CD4-positive, CD25-positive, alpha-beta regulatory T cell (primary cell): Measurements from ENCODE around the gene TPM3. TPM values are rescaled to one million over a fixed set of nuclear protein-coding genes. Genes with fewer than 3 reads are reported as not detected.

Experiments used
- ATAC-seq, 2 donors: fragments of 150-1000 bp; cut with Tn5 transposase; one replicate each; pipeline ENCODE4 v1.10.0; 2021; ENCODE audit warnings: low read depth in 2 of 2, moderate number of reproducible peaks in 2 of 2, moderate library complexity in 1 of 2
- DNase-seq, 3 donors: peaks; one replicate each; pipeline versions ENCODE4 v3.0.0 to v3.0.0-alpha.2; 2012 to 2022; ENCODE audit warnings: mixed read lengths in 1 of 3
- H3K27ac ChIP-seq: one replicate; pipeline ENCODE4 v1.7.0; 2013; ENCODE audit warnings: mild to moderate bottlenecking, low read length; ENCODE audit not compliant: insufficient read depth, poor library complexity, severe bottlenecking
- H3K27me3 ChIP-seq: one replicate; pipeline ENCODE4 v1.7.0; 2013; ENCODE audit warnings: low read length; ENCODE audit not compliant: control insufficient read depth, insufficient read depth
- H3K36me3 ChIP-seq: one replicate; pipeline ENCODE4 v1.7.0; 2013; ENCODE audit warnings: mild to moderate bottlenecking, low read length, moderate library complexity; ENCODE audit not compliant: control insufficient read depth, insufficient read depth
- H3K4me1 ChIP-seq: 2 replicates; pipeline ENCODE4 v1.7.0; 2013; ENCODE audit warnings: mild to moderate bottlenecking, low read length; ENCODE audit not compliant: insufficient read depth, control insufficient read depth, poor library complexity, severe bottlenecking
- H3K4me3 ChIP-seq: one replicate; pipeline ENCODE4 v1.7.0; 2013; ENCODE audit warnings: low read depth, mild to moderate bottlenecking, low read length, moderate library complexity
- H3K9me3 ChIP-seq, 2 experiments: 1 replicate in 1 of 2; 2 replicates in 1 of 2; pipeline ENCODE4 v1.7.0; 2013; ENCODE audit warnings: low read length in 2 of 2, mild to moderate bottlenecking in 1 of 2, moderate library complexity in 1 of 2; ENCODE audit not compliant: control insufficient read depth in 2 of 2
- H3K27ac Mint-ChIP-seq, 3 donors: one replicate each; pipeline ENCODE4 v1.8.0; 2020 to 2022; ENCODE audit warnings: mild to moderate bottlenecking in 3 of 3, mixed read lengths in 3 of 3, moderate library complexity in 2 of 3
- H3K27me3 Mint-ChIP-seq: one replicate; pipeline ENCODE4 v1.8.0; 2022; ENCODE audit warnings: mild to moderate bottlenecking, mixed read lengths
- H3K36me3 Mint-ChIP-seq: one replicate; pipeline ENCODE4 v1.8.0; 2020; ENCODE audit warnings: mixed read lengths
- H3K4me1 Mint-ChIP-seq, 4 donors: one replicate each; pipeline ENCODE4 v1.8.0; 2020 to 2022; ENCODE audit warnings: mixed read lengths in 4 of 4, mild to moderate bottlenecking in 1 of 4
- H3K4me3 Mint-ChIP-seq, 4 donors: one replicate each; pipeline ENCODE4 v1.8.0; 2020 to 2022; ENCODE audit warnings: mild to moderate bottlenecking in 4 of 4, mixed read lengths in 4 of 4, moderate library complexity in 3 of 4
- H3K9me3 Mint-ChIP-seq, 7 donors: one replicate each; pipeline ENCODE4 v1.8.0; 2020 to 2022; ENCODE audit warnings: mixed read lengths in 7 of 7, mild to moderate bottlenecking in 3 of 7, moderate library complexity in 2 of 7
- polyA plus RNA-seq, 4 donors: library from polyadenylated mRNA; unstranded; fragments of 300-500 nt; fragmentation: Illumina TruSeq; gene quantifications; one replicate each; pipeline ENCODE4 v1.2.3, GENCODE V29; 2021
- total RNA-seq: library from RNA; stranded (reverse); gene quantifications from one replicate; pipeline ENCODE4 v1.2.3, GENCODE V29; 2022

TPM3 gene
- total and polyA plus RNA-seq, 5 donors from 2014 or later, result 412 to 1,027 (median 807) TPM

GRCh38 chr1:154220071-154220969 lies 28.4 kb upstream of the TPM3 start, which contains the start of gene UBAP2L:
UBAP2L (plus strand) TSS chr1:154220955; CDS start chr1:154225124, 4,169 bp downstream.
- peak within 1 kb of the TSS; percentile 99 to 100 (median 99) for H3K27ac Mint-ChIP-seq
- H3K4me3 Mint-ChIP-seq, result peak within 1 kb of the TSS; percentile 91 to 99 (median 96)
- peaks cover 0 to 3% (median 0%) of the 10 kb centered on the region in 7 donors for H3K9me3 Mint-ChIP-seq
- ATAC-seq (peak; percentile 92), DNase-seq (peak; percentile 99 to 100 (median 99))
- H3K9me3 ChIP-seq, result no peaks in the 10 kb centered on the region
- H3K27ac ChIP-seq, result peak within 1 kb of the TSS; percentile 99
- peak within 1 kb of the TSS; percentile 91 for H3K4me3 ChIP-seq
- H3K27me3 ChIP-seq, result no peaks in the 10 kb centered on the region
- peaks cover 58% of the 10 kb centered on the region for H3K4me1 ChIP-seq
- H3K36me3 Mint-ChIP-seq, result peaks cover 22% of the 10 kb centered on the region
- H3K27me3 Mint-ChIP-seq, result no peaks in the 10 kb centered on the region
- H3K4me1 Mint-ChIP-seq, result peaks cover 45 to 80% (median 58%) of the 10 kb centered on the region in 4 donors
- H3K36me3 ChIP-seq, result peaks cover 30% of the 10 kb centered on the region

- peaks cover 0 to 3% (median 0%) of the 10 kb centered on the region in 7 donors for H3K9me3 Mint-ChIP-seq
- peak overlapping the region; percentile 91 to 99 (median 94) for H3K4me3 Mint-ChIP-seq
- no peaks in the 10 kb centered on the region for H3K27me3 Mint-ChIP-seq
- peaks cover 41 to 72% (median 51%) of the 10 kb centered on the region in 4 donors for H3K4me1 Mint-ChIP-seq
- H3K27me3 ChIP-seq, result no peaks in the 10 kb centered on the region
- peak overlapping the region; percentile 88 for H3K4me3 ChIP-seq
- H3K36me3 ChIP-seq, result peaks cover 25% of the 10 kb centered on the region
- DNase-seq (peak in 1 of 3 donors; percentile 15), ATAC-seq (no peak)
- peaks cover 53% of the 10 kb centered on the region for H3K4me1 ChIP-seq
- peak overlapping the region; percentile 99 for H3K27ac ChIP-seq
- H3K27ac Mint-ChIP-seq, result peak overlapping the region; percentile 99 to 100 (median 99)
- no peaks in the 10 kb centered on the region for H3K9me3 ChIP-seq
- H3K36me3 Mint-ChIP-seq, result peaks cover 16% of the 10 kb centered on the region
Measured at GRCh38 chr1:154219541-154219940, 27.6 kb upstream of the TPM3 start.

- Mint-ChIP-seq H3K27ac (peak overlapping the region in 2 of 3 donors; percentile 60 to 100), H3K27me3 (no peaks in the 10 kb centered on the region), H3K9me3 (peaks cover 0 to 3% (median 0%) of the 10 kb centered on the region in 7 donors), H3K4me3 (peak overlapping the region; percentile 91 to 99 (median 94)), H3K4me1 (peaks cover 31 to 64% (median 47%) of the 10 kb centered on the region in 4 donors), H3K36me3 (peaks cover 18% of the 10 kb centered on the region)
- H3K4me1 ChIP-seq, result peaks cover 47% of the 10 kb centered on the region
- H3K27me3 ChIP-seq, result no peaks in the 10 kb centered on the region
- ATAC-seq (no peak), DNase-seq (no peak)
- H3K9me3 ChIP-seq, result no peaks in the 10 kb centered on the region
- H3K36me3 ChIP-seq, result peaks cover 35% of the 10 kb centered on the region
- peak overlapping the region; percentile 88 for H3K4me3 ChIP-seq
- peak overlapping the region; percentile 99 for H3K27ac ChIP-seq
Measured at GRCh38 chr1:154218545-154218944, 26.6 kb upstream of the TPM3 start.

- Histone ChIP-seq H3K36me3 (peaks cover 68% of the 10 kb centered on the region), H3K4me3 (no peak overlapping the region), H3K27ac (no peak overlapping the region), H3K9me3 (no peaks in the 10 kb centered on the region), H3K4me1 (peaks cover 6% of the 10 kb centered on the region), H3K27me3 (no peaks in the 10 kb centered on the region)
- H3K9me3 Mint-ChIP-seq, result no peaks in the 10 kb centered on the region
- H3K27ac Mint-ChIP-seq, result no peak overlapping the region
- DNase-seq (no peak), ATAC-seq (no peak)
- H3K4me1 Mint-ChIP-seq, result peaks cover 0 to 25% (median 19%) of the 10 kb centered on the region in 4 donors
- peaks cover 30% of the 10 kb centered on the region for H3K36me3 Mint-ChIP-seq
- no peak overlapping the region for H3K4me3 Mint-ChIP-seq
- H3K27me3 Mint-ChIP-seq, result no peaks in the 10 kb centered on the region
Measured at GRCh38 chr1:154213274-154213673, 21.4 kb upstream of the TPM3 start.

- H3K4me3 Mint-ChIP-seq, result no peak overlapping the region
- no peak for DNase-seq
- Histone ChIP-seq H3K9me3 (no peaks in the 10 kb centered on the region), H3K27ac (no peak overlapping the region), H3K36me3 (peaks cover 67% of the 10 kb centered on the region), H3K4me3 (no peak overlapping the region), H3K4me1 (no peaks in the 10 kb centered on the region), H3K27me3 (no peaks in the 10 kb centered on the region)
- H3K27ac Mint-ChIP-seq, result peak overlapping the region in 2 of 3 donors; percentile 13 to 18
- no peak for ATAC-seq
- H3K4me1 Mint-ChIP-seq, result peaks cover 0 to 19% (median 11%) of the 10 kb centered on the region in 4 donors
- H3K36me3 Mint-ChIP-seq, result peaks cover 26% of the 10 kb centered on the region
- no peaks in the 10 kb centered on the region for H3K27me3 Mint-ChIP-seq
- H3K9me3 Mint-ChIP-seq, result no peaks in the 10 kb centered on the region
Measured at GRCh38 chr1:154212083-154212482, 20.2 kb upstream of the TPM3 start.

GRCh38 chr1:154208677-154209388 lies 16.9 kb upstream of the TPM3 start:
- H3K36me3 Mint-ChIP-seq, result peaks cover 38% of the 10 kb centered on the region

GRCh38 chr1:154207262-154207661 lies 15.4 kb upstream of the TPM3 start:
- H3K4me3 ChIP-seq, result no peak overlapping the region
- H3K9me3 ChIP-seq, result no peaks in the 10 kb centered on the region
- no peak overlapping the region for H3K4me3 Mint-ChIP-seq
- H3K27ac Mint-ChIP-seq, result no peak overlapping the region
- no peaks in the 10 kb centered on the region for H3K27me3 Mint-ChIP-seq
- no peak overlapping the region for H3K27ac ChIP-seq
- H3K27me3 ChIP-seq, result no peaks in the 10 kb centered on the region
- H3K4me1 Mint-ChIP-seq, result peaks cover 0 to 10% (median 6%) of the 10 kb centered on the region in 4 donors
- no peaks in the 10 kb centered on the region for H3K4me1 ChIP-seq
- H3K9me3 Mint-ChIP-seq, result no peaks in the 10 kb centered on the region
- no peak for DNase-seq
- no peak for ATAC-seq
- peaks cover 49% of the 10 kb centered on the region for H3K36me3 ChIP-seq
- peaks cover 32% of the 10 kb centered on the region for H3K36me3 Mint-ChIP-seq

More at GRCh38 chr1:154208677-154209388, 16.9 kb upstream of the TPM3 start:
- H3K27ac ChIP-seq, result no peak overlapping the region
- Mint-ChIP-seq H3K27me3 (no peaks in the 10 kb centered on the region), H3K9me3 (no peaks in the 10 kb centered on the region), H3K4me1 (peaks cover 0 to 16% (median 8%) of the 10 kb centered on the region in 4 donors), H3K27ac (peak overlapping the region in 1 of 3 donors; percentile 66), H3K4me3 (no peak overlapping the region)
- peaks cover 65% of the 10 kb centered on the region for H3K36me3 ChIP-seq
- no peak for DNase-seq
- H3K27me3 ChIP-seq, result no peaks in the 10 kb centered on the region
- no peaks in the 10 kb centered on the region for H3K9me3 ChIP-seq
- H3K4me1 ChIP-seq, result no peaks in the 10 kb centered on the region
- no peak overlapping the region for H3K4me3 ChIP-seq
- no peak for ATAC-seq
